OCI-LY3 (cell line): ENCODE data around the gene SCIN.
"Not testable (repeated sequence)": the region's sequence is repeated elsewhere in the genome, so short reads cannot be mapped to it uniquely, and the experiment has no call there.

Experiments used
- H2AFZ ChIP-seq: fragments of 200-600, 300-600 bp; shearing (Covaris generic); 2 replicates; pipeline ENCODE4 v1.6.0; 2014; ENCODE audit warnings: antibody characterized with exemption, low read depth, low read length
- H3K27ac ChIP-seq: fragments of 200-600, 300-600 bp; sonication (generic); 2 replicates; pipeline ENCODE4 v1.5.1; 2014; ENCODE audit warnings: mild to moderate bottlenecking, low read length, moderate library complexity, mixed read lengths
- H3K27me3 ChIP-seq: fragments of 200-600, 300-600 bp; sonication (generic); 2 replicates; pipeline ENCODE4 v1.6.1; 2014; ENCODE audit warnings: low read depth, low read length, mixed read lengths
- H3K36me3 ChIP-seq: fragments of 200-600, 300-600 bp; sonication (generic); replicated peaks from 2 replicates; pipeline ENCODE3; 2014; ENCODE audit warnings: low read depth, low read length, mixed read lengths
- H3K4me1 ChIP-seq: fragments of 300-600, 200-600 bp; sonication (generic); 2 replicates; pipeline ENCODE4 v1.6.1; 2014; ENCODE audit warnings: low read length, mixed read lengths
- H3K4me2 ChIP-seq: fragments of 200-600, 300-600 bp; sonication (generic); 2 replicates; pipeline ENCODE4 v1.6.1; 2014; ENCODE audit warnings: low read length, mixed read lengths
- H3K4me3 ChIP-seq: fragments of 300-600, 200-600 bp; sonication (generic); 2 replicates; pipeline ENCODE4 v1.5.1; 2014; ENCODE audit warnings: antibody characterized with exemption, mild to moderate bottlenecking, low read length, moderate library complexity
- H3K79me2 ChIP-seq: fragments of 300-600, 200-600 bp; shearing (Covaris generic); 2 replicates; pipeline ENCODE4 v1.6.1; 2014; ENCODE audit warnings: mild to moderate bottlenecking, low read length, mixed read lengths
- H3K9ac ChIP-seq: fragments of 300-600, 200-600 bp; shearing (Covaris generic); 2 replicates; pipeline ENCODE4 v1.6.0; 2014; ENCODE audit warnings: mild to moderate bottlenecking, low read length, moderate library complexity
- H3K9me3 ChIP-seq: fragments of 200-600, 300-600 bp; shearing (Covaris generic); 2 replicates; pipeline ENCODE4 v1.6.1; 2014; ENCODE audit warnings: low read length, mixed read lengths; ENCODE audit not compliant: insufficient read depth
- H4K20me1 ChIP-seq: fragments of 200-600, 300-600 bp; sonication (generic); 2 replicates; pipeline ENCODE4 v1.6.1; 2016; ENCODE audit warnings: low read length, mixed read lengths; ENCODE audit not compliant: insufficient read depth
- CTCF ChIP-seq: fragments of 200-600, 300-600 bp; sonication (generic); IDR thresholded peaks from 2 replicates; pipeline ENCODE4 v1.5.1; 2014; ENCODE audit warnings: antibody characterized with exemption, low read length, low read depth
- EZH2phosphoT487 ChIP-seq: fragments of 200-600 bp; shearing (Covaris generic); IDR thresholded peaks from 2 replicates; pipeline ENCODE4 v1.6.1; 2018; ENCODE audit warnings: antibody characterized with exemption, mixed run types, low read depth

The SCIN gene

GRCh38 chr7:12570534-12571461 lies at the start of gene SCIN:
TSS of gene SCIN (plus strand) at chr7:12570720. CDS start at chr7:12570787, 67 bp downstream.
- peaks cover 34% of the 10 kb centered on the region for H3K4me1 ChIP-seq
- no peaks in the 10 kb centered on the region for H3K36me3 ChIP-seq
- H4K20me1 ChIP-seq: no peaks in the 10 kb centered on the region
- H3K9me3 ChIP-seq: no peaks in the 10 kb centered on the region
- H3K4me2 ChIP-seq: no peak within 1 kb of the TSS
- no peak within 1 kb of the TSS for H3K4me3 ChIP-seq
- TF ChIP-seq CTCF (no peak), EZH2phosphoT487 (no peak)
- no peak within 1 kb of the TSS for H3K9ac ChIP-seq
- no peak within 1 kb of the TSS for H3K27ac ChIP-seq
- no peak within 1 kb of the TSS for H2AFZ ChIP-seq
- H3K27me3 ChIP-seq: no peaks in the 10 kb centered on the region
- no peaks in the 10 kb centered on the region for H3K79me2 ChIP-seq

- Histone ChIP-seq H3K27ac (no peak overlapping the region), H3K4me1 (peaks cover 4% of the 10 kb centered on the region), H4K20me1 (no peaks in the 10 kb centered on the region), H3K4me3 (peak overlapping the region; percentile 63), H3K9ac (peak overlapping the region; percentile 56), H3K4me2 (peak overlapping the region; percentile 75), H3K27me3 (no peaks in the 10 kb centered on the region), H2AFZ (peak overlapping the region; percentile 93), H3K9me3 (no peaks in the 10 kb centered on the region), H3K79me2 (no peaks in the 10 kb centered on the region), H3K36me3 (no peaks in the 10 kb centered on the region)
- TF ChIP-seq EZH2phosphoT487: no peak
- TF ChIP-seq CTCF: peak; percentile 67
These were observed 45.6 kb upstream of the SCIN start for GRCh38 chr7:12524794-12525386.

GRCh38 chr7:12526693-12527092 lies 43.8 kb upstream of the SCIN start:
- not testable (repeated sequence) for H2AFZ ChIP-seq, H3K36me3 ChIP-seq, H3K9ac ChIP-seq, H3K4me1 ChIP-seq, H3K27me3 ChIP-seq, H3K4me3 ChIP-seq, H4K20me1 ChIP-seq, H3K79me2 ChIP-seq, H3K4me2 ChIP-seq, H3K27ac ChIP-seq, H3K9me3 ChIP-seq

- not testable (repeated sequence) for H3K27me3 ChIP-seq, H3K4me1 ChIP-seq, H3K4me3 ChIP-seq, H3K4me2 ChIP-seq, H3K27ac ChIP-seq, H4K20me1 ChIP-seq, H3K9me3 ChIP-seq, H3K36me3 ChIP-seq, H2AFZ ChIP-seq, H3K9ac ChIP-seq, H3K79me2 ChIP-seq
These were observed 42.9 kb upstream of the SCIN start for GRCh38 chr7:12527670-12528069.

- Histone ChIP-seq H3K4me1 (peaks cover 1% of the 10 kb centered on the region), H3K9me3 (no peaks in the 10 kb centered on the region), H3K4me2 (no peak overlapping the region), H4K20me1 (no peaks in the 10 kb centered on the region), H3K36me3 (no peaks in the 10 kb centered on the region), H3K79me2 (no peaks in the 10 kb centered on the region), H3K4me3 (no peak overlapping the region), H3K9ac (no peak overlapping the region), H2AFZ (no peak overlapping the region), H3K27ac (no peak overlapping the region), H3K27me3 (no peaks in the 10 kb centered on the region)
- TF ChIP-seq CTCF: no peak
- TF ChIP-seq EZH2phosphoT487: no peak
These were observed 40.4 kb upstream of the SCIN start for GRCh38 chr7:12529971-12530710.
